Measurements from ENCODE around the gene GPX7.

- no peak for TF ChIP-seq CTCF (IDR thresholded peaks at IDR 0.05; ENCODE audit: poor library complexity, severe bottlenecking)
- no peak for TF ChIP-seq EZH2 (IDR thresholded peaks at IDR 0.05; ENCODE audit: borderline replicate concordance, insufficient read depth, low read length, poor library complexity, severe bottlenecking)
- no peak for TF ChIP-seq POLR2AphosphoS5 (IDR thresholded peaks at IDR 0.05)
- no peak for TF ChIP-seq REST (IDR thresholded peaks at IDR 0.05; ENCODE audit: borderline replicate concordance)
- no peak for TF ChIP-seq TAF1 (IDR thresholded peaks at IDR 0.05; ENCODE audit: low read depth)
- TF ChIP-seq MXI1 (conservative IDR thresholded peaks at IDR 0.05; ENCODE audit: poor library complexity, severe bottlenecking) = no peak
- no peak for TF ChIP-seq RAD21 (conservative IDR thresholded peaks at IDR 0.05)
- TF ChIP-seq SMC3 (conservative IDR thresholded peaks at IDR 0.05; ENCODE audit: poor library complexity) = no peak
- no peak for TF ChIP-seq EP300 (conservative IDR thresholded peaks at IDR 0.05; ENCODE audit: poor library complexity, severe bottlenecking)
Observed at GRCh38 chr1:52640697-52641096, 38.5 kb downstream of the GPX7 start.

Data from neural cell (in vitro differentiated cells).